Activated CD4-positive, alpha-beta T cell treated with anti-CD3 and anti-CD28 coated beads for 48 hours (primary cell): ENCODE data around the gene GALNT12.

Experiments
- DNase-seq: peaks from one replicate; pipeline ENCODE4 v3.0.0-alpha.2; 2020

The GALNT12 gene

GRCh38 chr9:98864281-98865174 is 57.1 kb downstream of the GALNT12 start:
- DNase-seq = no peak

- DNase-seq = no peak
Observed at GRCh38 chr9:98865284-98865875, 57.9 kb downstream of the GALNT12 start.

GRCh38 chr9:98866435-98867102 is 59.1 kb downstream of the GALNT12 start:
- no peak for DNase-seq

GRCh38 chr9:98867103-98867428 is 59.6 kb downstream of the GALNT12 start:
- no peak for DNase-seq

GRCh38 chr9:98867429-98868168 is 60.1 kb downstream of the GALNT12 start:
- no peak for DNase-seq

GRCh38 chr9:98869078-98869745 is 61.7 kb downstream of the GALNT12 start:
- no peak for DNase-seq

- DNase-seq = no peak
Observed at GRCh38 chr9:98869866-98870265, 62.4 kb downstream of the GALNT12 start.

GRCh38 chr9:98870782-98871557 is 63.5 kb downstream of the GALNT12 start:
- DNase-seq = no peak

GRCh38 chr9:98871558-98872065 is 64.1 kb downstream of the GALNT12 start:
- DNase-seq = no peak

- DNase-seq = no peak
Observed at GRCh38 chr9:98873526-98873925, 66.1 kb downstream of the GALNT12 start.

GRCh38 chr9:98873951-98874371 is 66.5 kb downstream of the GALNT12 start:
- no peak for DNase-seq

GRCh38 chr9:98874721-98875255 is 67.3 kb downstream of the GALNT12 start:
- no peak for DNase-seq

- DNase-seq = no peak
Observed at GRCh38 chr9:98875536-98875935, 68.1 kb downstream of the GALNT12 start.

GRCh38 chr9:98877311-98877710 is 69.8 kb downstream of the GALNT12 start:
- DNase-seq = no peak

- no peak for DNase-seq
Observed at GRCh38 chr9:98879094-98879962, 71.9 kb downstream of the GALNT12 start.

- no peak for DNase-seq
Observed at GRCh38 chr9:98879963-98880310, 72.5 kb downstream of the GALNT12 start.

GRCh38 chr9:98880311-98881015 is 73.0 kb downstream of the GALNT12 start:
- DNase-seq = no peak

GRCh38 chr9:98881356-98881755 is 73.9 kb downstream of the GALNT12 start:
- no peak for DNase-seq

- no peak for DNase-seq
Observed at GRCh38 chr9:98881836-98882568, 74.5 kb downstream of the GALNT12 start.
